B cell (primary cell): ENCODE data around the gene TMEM131. TPM values are rescaled to one million over a fixed set of nuclear protein-coding genes. Genes with fewer than 3 reads are reported as not detected.

Source experiments
- ATAC-seq: fragments of 200-7000 bp; cut with Tn5 transposase; one replicate; pipeline ENCODE4 v1.10.0; 2021; ENCODE audit warnings: low read depth, mild to moderate bottlenecking, moderate number of reproducible peaks, moderate library complexity
- CTCF ChIA-PET: fragments of 350-600 bp; sonication (Branson Sonifier 250); formaldehyde crosslinking; loops from one replicate; lab custom pipeline; 2021; ENCODE audit warnings: antibody characterized with exemption, inconsistent platforms; lab: Charles Lee
- POLR2A ChIA-PET: fragments of 350-600 bp; sonication (Branson Sonifier 250); formaldehyde crosslinking; loops from one replicate; lab custom pipeline; 2021; ENCODE audit warnings: antibody characterized with exemption; lab: Charles Lee
- DNase-seq: peaks from one replicate; pipeline ENCODE4 v3.0.0; 2013
- H2AFZ ChIP-seq: 2 replicates; pipeline ENCODE4 v1.6.1; 2012; ENCODE audit warnings: mild to moderate bottlenecking, low read depth, low read length; ENCODE audit not compliant: insufficient read depth, poor library complexity, severe bottlenecking
- H3K27ac ChIP-seq, 2 donors: 1 replicate in 1 of 2; 2 replicates in 1 of 2; pipeline ENCODE4 v1.5.1; 2012 to 2013; ENCODE audit warnings: low read length in 2 of 2, mild to moderate bottlenecking in 2 of 2, moderate library complexity in 1 of 2
- H3K27me3 ChIP-seq, 4 experiments: fragments of 200-600 bp in 1 of 4; sonication (generic) in 1 of 4; replicated peaks in 1 of 4; 1 replicate in 2 of 4; 2 replicates in 2 of 4; pipeline versions ENCODE4 v1.6.1 to v1.7.0; 2013 to 2016; ENCODE audit warnings: low read length in 3 of 4, mild to moderate bottlenecking in 2 of 4, mixed read lengths in 1 of 4, moderate library complexity in 1 of 4; ENCODE audit not compliant: insufficient read depth in 4 of 4, control insufficient read depth in 3 of 4; ENCODE audit errors: control extremely low read depth in 1 of 4
- H3K36me3 ChIP-seq, 2 experiments: replicated peaks in 1 of 2; 1 replicate in 1 of 2; 2 replicates in 1 of 2; pipeline versions ENCODE4 v1.6.1 to v1.7.1; 2013; ENCODE audit warnings: low read length in 1 of 2; ENCODE audit not compliant: insufficient read depth in 2 of 2, control insufficient read depth in 1 of 2; ENCODE audit errors: control extremely low read depth in 1 of 2, extremely low read depth in 1 of 2
- H3K4me1 ChIP-seq, 2 donors: fragments of 200-600 bp in 1 of 2; sonication (generic) in 1 of 2; 1 replicate in 1 of 2; 2 replicates in 1 of 2; pipeline versions ENCODE4 v1.5.1 to v1.6.1; 2013 to 2017; ENCODE audit warnings: low read length in 2 of 2; ENCODE audit not compliant: control insufficient read depth in 2 of 2, insufficient read depth in 2 of 2
- H3K4me2 ChIP-seq: replicated peaks from 2 replicates; pipeline ENCODE3; 2012; ENCODE audit warnings: mild to moderate bottlenecking, low read depth, low read length; ENCODE audit not compliant: poor library complexity, severe bottlenecking
- H3K4me3 ChIP-seq, 5 experiments: fragments of 200-600 bp in 1 of 5; sonication (generic) in 1 of 5; 1 replicate in 3 of 5; 2 replicates in 2 of 5; pipeline versions ENCODE4 v1.5.1 to v1.7.0; 2011 to 2016; ENCODE audit warnings: low read length in 4 of 5, mild to moderate bottlenecking in 4 of 5, low read depth in 2 of 5, control low read depth in 1 of 5, moderate library complexity in 1 of 5; ENCODE audit not compliant: insufficient read depth in 1 of 5; ENCODE audit errors: control extremely low read depth in 1 of 5, extremely low read depth in 1 of 5
- H3K79me2 ChIP-seq: fragments of 200-600 bp; sonication (generic); one replicate; pipeline ENCODE4 v1.6.0; 2016; ENCODE audit warnings: low read length; ENCODE audit not compliant: control insufficient read depth, insufficient read depth
- H3K9ac ChIP-seq: fragments of 200-600 bp; sonication (generic); 2 replicates; pipeline ENCODE4 v1.6.1; 2017; ENCODE audit warnings: mild to moderate bottlenecking, low read length, moderate library complexity
- H3K9me3 ChIP-seq, 3 donors: one replicate each; pipeline versions ENCODE4 v1.6.1 to v1.7.1; 2013; ENCODE audit warnings: low read length in 2 of 3; ENCODE audit not compliant: control insufficient read depth in 2 of 3, insufficient read depth in 1 of 3; ENCODE audit errors: control extremely low read depth in 1 of 3
- H4K20me1 ChIP-seq: 2 replicates; pipeline ENCODE4 v1.6.0; 2012; ENCODE audit warnings: mild to moderate bottlenecking, low read length; ENCODE audit not compliant: insufficient read depth, control insufficient read depth, poor library complexity, severe bottlenecking
- H3K27ac Mint-ChIP-seq: one replicate; pipeline ENCODE4 v1.8.0; 2021; ENCODE audit warnings: mixed read lengths
- H3K27me3 Mint-ChIP-seq: one replicate; pipeline ENCODE4 v1.8.0; 2021; ENCODE audit warnings: mixed read lengths
- H3K4me1 Mint-ChIP-seq: one replicate; pipeline ENCODE4 v1.8.0; 2021; ENCODE audit warnings: mixed read lengths
- H3K4me3 Mint-ChIP-seq: one replicate; pipeline ENCODE4 v1.8.0; 2021; ENCODE audit warnings: mixed read lengths
- H3K9me3 Mint-ChIP-seq: one replicate; pipeline ENCODE4 v1.8.0; 2022; ENCODE audit warnings: mixed read lengths; ENCODE audit not compliant: insufficient read depth
- EZH2 ChIP-seq: IDR thresholded peaks from 2 replicates; pipeline ENCODE4 v1.6.1; 2012; ENCODE audit warnings: borderline replicate concordance, low read depth, mild to moderate bottlenecking, moderate library complexity, low read length; ENCODE audit not compliant: insufficient read depth, poor library complexity, severe bottlenecking
- WGBS: methylation state at CpG from one replicate; pipeline ENCODE4 v1.1.5; 2013; ENCODE audit warnings: missing lambda C conversion rate; ENCODE audit not compliant: insufficient coverage; 5-methylcytosine and 5-hydroxymethylcytosine counted together
- intact Hi-C: fragments of 100-400 bp; cut with micrococcal nuclease; formaldehyde crosslinking; loops from one replicate; pipeline ENCODE4 v1.10.0; 2022
- polyA plus RNA-seq: library from polyadenylated mRNA; depleted of rRNA; stranded (reverse); fragments of >200 nt; gene quantifications from 2 replicates; pipeline ENCODE4 v1.2.3, GENCODE V29; 2012
- total RNA-seq, 2 donors: library from RNA; stranded (reverse); fragments of 120-200 nt in 1 of 2; gene quantifications; 1 replicate in 1 of 2; 2 replicates in 1 of 2; pipeline versions ENCODE4 v1.2.3 to v1.2.4, GENCODE V29; 2013 to 2022
- TF ChIP-seq, protein P1 (sequence below): fragments of 200-600 bp; IDR thresholded peaks from one replicate; pipeline ENCODE4 v1.8.0; 2022; ENCODE audit warnings: antibody characterized with exemption, mild to moderate bottlenecking

Gene TMEM131
- total and polyA plus RNA-seq, 2 donors (not counting 1 experiment from before 2014, with no cell fraction given), result 24.3 to 101 TPM

GRCh38 chr2:97792416-97792815 is 203.3 kb downstream of the TMEM131 start:
- POLR2A ChIA-PET, result no interaction called here
- Mint-ChIP-seq H3K27ac (no peak overlapping the region), H3K9me3 (no peaks in the 10 kb centered on the region), H3K4me3 (no peak overlapping the region), H3K4me1 (no peaks in the 10 kb centered on the region), H3K27me3 (no peaks in the 10 kb centered on the region)
- Histone ChIP-seq H4K20me1 (no peaks in the 10 kb centered on the region), H3K27ac (no peak overlapping the region), H3K4me1 (no peaks in the 10 kb centered on the region), H3K4me3 (no peak overlapping the region), H3K36me3 (peaks cover 30 to 70% of the 10 kb centered on the region in 2 experiments), H3K27me3 (no peaks in the 10 kb centered on the region), H3K9ac (no peak overlapping the region), H2AFZ (no peak overlapping the region), H3K9me3 (no peaks in the 10 kb centered on the region), H3K4me2 (no peak overlapping the region), H3K79me2 (peaks cover 3% of the 10 kb centered on the region)
- TF ChIP-seq, protein P1, sequence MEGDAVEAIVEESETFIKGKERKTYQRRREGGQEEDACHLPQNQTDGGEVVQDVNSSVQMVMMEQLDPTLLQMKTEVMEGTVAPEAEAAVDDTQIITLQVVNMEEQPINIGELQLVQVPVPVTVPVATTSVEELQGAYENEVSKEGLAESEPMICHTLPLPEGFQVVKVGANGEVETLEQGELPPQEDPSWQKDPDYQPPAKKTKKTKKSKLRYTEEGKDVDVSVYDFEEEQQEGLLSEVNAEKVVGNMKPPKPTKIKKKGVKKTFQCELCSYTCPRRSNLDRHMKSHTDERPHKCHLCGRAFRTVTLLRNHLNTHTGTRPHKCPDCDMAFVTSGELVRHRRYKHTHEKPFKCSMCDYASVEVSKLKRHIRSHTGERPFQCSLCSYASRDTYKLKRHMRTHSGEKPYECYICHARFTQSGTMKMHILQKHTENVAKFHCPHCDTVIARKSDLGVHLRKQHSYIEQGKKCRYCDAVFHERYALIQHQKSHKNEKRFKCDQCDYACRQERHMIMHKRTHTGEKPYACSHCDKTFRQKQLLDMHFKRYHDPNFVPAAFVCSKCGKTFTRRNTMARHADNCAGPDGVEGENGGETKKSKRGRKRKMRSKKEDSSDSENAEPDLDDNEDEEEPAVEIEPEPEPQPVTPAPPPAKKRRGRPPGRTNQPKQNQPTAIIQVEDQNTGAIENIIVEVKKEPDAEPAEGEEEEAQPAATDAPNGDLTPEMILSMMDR, result no peak
- TF ChIP-seq EZH2, result no peak
- CTCF ChIA-PET, result no interaction called here
- ATAC-seq (no peak), DNase-seq (no peak)
- 98% methylated on average over 13 of the region's 14 CpGs for WGBS
- intact Hi-C loops, result no loop called here

DNA sequence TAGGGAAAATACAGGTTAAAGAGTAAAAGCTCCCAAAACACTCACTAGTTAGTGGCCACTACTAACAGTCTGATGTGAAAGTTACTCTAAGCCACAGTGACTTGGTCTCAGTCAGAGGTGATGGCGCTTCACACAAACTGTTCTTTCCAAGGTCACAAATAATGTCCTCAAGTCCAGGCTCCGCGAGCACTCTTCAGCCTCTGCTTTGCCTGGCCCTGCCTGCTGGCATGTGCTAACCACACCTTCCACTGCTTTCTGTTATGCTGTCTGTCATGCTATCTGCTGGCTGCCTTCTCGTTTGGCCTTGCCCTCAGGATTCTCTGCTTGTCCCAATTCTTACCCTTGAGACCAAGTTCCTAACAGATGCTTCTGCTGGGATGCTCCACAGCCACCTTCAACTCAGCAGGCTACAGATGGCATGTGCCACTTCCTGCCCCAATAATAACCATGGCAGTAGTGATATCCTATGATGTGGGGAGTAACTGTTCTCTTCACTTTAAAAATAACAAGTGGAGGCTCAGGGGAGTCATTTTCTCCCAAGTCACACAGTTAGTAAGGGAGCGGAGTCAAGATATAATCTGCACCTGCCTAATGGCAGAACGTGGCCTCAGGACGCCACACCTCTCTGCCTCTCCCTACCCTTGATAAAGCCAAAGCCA is 206.6 kb downstream of the TMEM131 start:
- no peak overlapping the region for H3K27ac Mint-ChIP-seq
- Histone ChIP-seq H4K20me1 (no peaks in the 10 kb centered on the region), H3K9me3 (no peaks in the 10 kb centered on the region), H3K9ac (no peak overlapping the region), H2AFZ (no peak overlapping the region), H3K79me2 (peaks cover 3% of the 10 kb centered on the region), H3K4me1 (no peaks in the 10 kb centered on the region), H3K4me3 (no peak overlapping the region), H3K27me3 (no peaks in the 10 kb centered on the region), H3K27ac (no peak overlapping the region), H3K4me2 (no peak overlapping the region), H3K36me3 (peaks cover 23 to 57% of the 10 kb centered on the region in 2 experiments)
- DNase-seq (no peak), ATAC-seq (no peak)
- intact Hi-C loops, result no loop called here
- CTCF ChIA-PET, result no interaction called here
- no peak overlapping the region for H3K4me3 Mint-ChIP-seq
- no peak for TF ChIP-seq EZH2
- TF ChIP-seq, protein P1, result no peak
- H3K4me1 Mint-ChIP-seq, result no peaks in the 10 kb centered on the region
- POLR2A ChIA-PET, result no interaction called here
- 96% methylated on average over 6 of the region's 7 CpGs for WGBS
- H3K9me3 Mint-ChIP-seq, result no peaks in the 10 kb centered on the region
- H3K27me3 Mint-ChIP-seq, result no peaks in the 10 kb centered on the region
